Endothelial cell of umbilical vein (primary cell): ENCODE data around the gene TMCC2. TPM values are rescaled to one million over a fixed set of nuclear protein-coding genes. Genes with fewer than 3 reads are reported as not detected.
"Not testable (repeated sequence)": the region's sequence is repeated elsewhere in the genome, so short reads cannot be mapped to it uniquely, and the experiment has no call there.

ENCODE experiments used
- BruUV-seq: library from RNA; stranded (reverse); fragments of 400-500 nt; replicated peaks from 2 replicates; lab custom pipeline; 2021; lab: Mats Ljungman, UMichigan
- CTCF ChIA-PET: fragments of 300-600, 350-600 bp; sonication (Branson Sonifier 250); formaldehyde crosslinking; loops from one replicate; lab custom pipeline; 2021; ENCODE audit warnings: antibody characterized with exemption, inconsistent platforms; lab: Charles Lee
- POLR2A ChIA-PET: fragments of 300-600, 350-600 bp; sonication (Branson Sonifier 250); formaldehyde crosslinking; loops from one replicate; lab custom pipeline; 2021; ENCODE audit warnings: antibody characterized with exemption, inconsistent platforms; lab: Charles Lee
- DNase-seq: peaks from one replicate; pipeline ENCODE4 v3.0.0-alpha.2; 2011; ENCODE audit warnings: low read depth, low spot score
- FAIRE-seq: peaks from 2 replicates; lab custom pipeline; 2011; peaks lifted over from hg19 to GRCh38; lab: Jason Lieb, UNC
- H2AFZ ChIP-seq: 2 replicates; pipeline ENCODE4 v1.6.0; 2012; ENCODE audit warnings: low read depth, low read length, control low read depth, inconsistent platforms
- H3K27ac ChIP-seq: 2 replicates; pipeline ENCODE4 v1.5.1; 2011; ENCODE audit warnings: low read depth, mild to moderate bottlenecking, control low read depth, low read length, moderate library complexity; ENCODE audit not compliant: insufficient read depth
- H3K27me3 ChIP-seq, 2 experiments: 2 replicates each; pipeline versions ENCODE4 v1.6.0 to v1.6.1; 2011; ENCODE audit warnings: low read length in 2 of 2, mixed read lengths in 1 of 2; ENCODE audit not compliant: control insufficient read depth in 2 of 2, insufficient read depth in 2 of 2
- H3K36me3 ChIP-seq, 2 experiments: 2 replicates in 1 of 2; 3 replicates in 1 of 2; pipeline ENCODE4 v1.5.1; 2011; ENCODE audit warnings: low read length in 2 of 2, mild to moderate bottlenecking in 1 of 2, moderate library complexity in 1 of 2; ENCODE audit not compliant: control insufficient read depth in 2 of 2, insufficient read depth in 2 of 2; ENCODE audit errors: extremely low read depth in 1 of 2
- H3K4me1 ChIP-seq: 3 replicates; pipeline ENCODE4 v1.5.1; 2011; ENCODE audit warnings: mild to moderate bottlenecking, low read length; ENCODE audit not compliant: control insufficient read depth, insufficient read depth; ENCODE audit errors: extremely low read depth
- H3K4me2 ChIP-seq: 2 replicates; pipeline ENCODE4 v1.6.1; 2011; ENCODE audit warnings: low read length, control low read depth, mixed read lengths; ENCODE audit not compliant: insufficient read depth
- H3K4me3 ChIP-seq, 3 experiments: fragments of 200-600 bp in 1 of 3; sonication (generic), shearing (Covaris generic) in 1 of 3; replicated peaks in 1 of 3; 2 replicates each; pipeline ENCODE4 v1.5.1; 2011 to 2016; ENCODE audit warnings: control low read depth in 3 of 3, low read length in 3 of 3, mild to moderate bottlenecking in 2 of 3, inconsistent platforms in 1 of 3, low read depth in 1 of 3, moderate library complexity in 1 of 3; ENCODE audit not compliant: insufficient read depth in 1 of 3
- H3K79me2 ChIP-seq: 2 replicates; pipeline ENCODE4 v1.6.0; 2012; ENCODE audit warnings: low read length, inconsistent platforms; ENCODE audit not compliant: control insufficient read depth, insufficient read depth
- H3K9ac ChIP-seq: replicated peaks from 2 replicates; pipeline ENCODE3; 2011; ENCODE audit warnings: low read length, control low read depth; ENCODE audit not compliant: insufficient read depth; ENCODE audit errors: extremely low read depth
- H3K9me1 ChIP-seq: replicated peaks from 3 replicates; pipeline ENCODE4 v1.6.0; 2011; ENCODE audit warnings: mild to moderate bottlenecking, low read length; ENCODE audit not compliant: control insufficient read depth, insufficient read depth; ENCODE audit errors: extremely low read depth
- H3K9me3 ChIP-seq: replicated peaks from 2 replicates; pipeline ENCODE4 v1.5.1; 2012; ENCODE audit warnings: low read length, inconsistent platforms; ENCODE audit not compliant: control insufficient read depth, insufficient read depth
- H4K20me1 ChIP-seq: replicated peaks from 2 replicates; pipeline ENCODE3; 2011; ENCODE audit warnings: mild to moderate bottlenecking, low read length; ENCODE audit not compliant: control insufficient read depth, insufficient read depth; ENCODE audit errors: extremely low read depth
- CTCF ChIP-seq, 2 donors: IDR thresholded peaks; 1 replicate in 1 of 2; 2 replicates in 1 of 2; pipeline ENCODE4 v1.5.1; 2011; ENCODE audit warnings: low read length in 2 of 2, mild to moderate bottlenecking in 2 of 2, moderate library complexity in 2 of 2, control low read depth in 1 of 2, inconsistent platforms in 1 of 2, low read depth in 1 of 2; ENCODE audit not compliant: insufficient read depth in 1 of 2; ENCODE audit errors: extremely low read depth in 1 of 2
- EZH2 ChIP-seq: IDR thresholded peaks from 2 replicates; pipeline ENCODE4 v1.6.1; 2012; ENCODE audit warnings: borderline replicate concordance, low read depth, mild to moderate bottlenecking, moderate library complexity, low read length, inconsistent platforms; ENCODE audit not compliant: severe bottlenecking
- FOS ChIP-seq: IDR thresholded peaks from 2 replicates; pipeline ENCODE4 v1.6.1; 2011; ENCODE audit warnings: mild to moderate bottlenecking, low read length, moderate library complexity, borderline replicate concordance; ENCODE audit not compliant: insufficient read depth
- GATA2 ChIP-seq: IDR thresholded peaks from 2 replicates; pipeline ENCODE4 v1.7.0; 2011; ENCODE audit warnings: low read depth, mild to moderate bottlenecking, moderate library complexity, mixed read lengths, low read length; ENCODE audit not compliant: insufficient read length, insufficient read depth
- JUN ChIP-seq: IDR thresholded peaks from 2 replicates; pipeline ENCODE4 v1.6.1; 2011; ENCODE audit warnings: borderline replicate concordance, low read depth; ENCODE audit not compliant: insufficient read length, insufficient read depth
- MAX ChIP-seq: IDR thresholded peaks from 2 replicates; pipeline ENCODE4 v1.6.1; 2011; ENCODE audit not compliant: insufficient read depth, insufficient read length
- MYC ChIP-seq: IDR thresholded peaks from one replicate; pipeline ENCODE4 v1.6.1; 2011; ENCODE audit warnings: mild to moderate bottlenecking, low read depth, low read length
- POLR2A ChIP-seq: IDR thresholded peaks from 2 replicates; pipeline ENCODE4 v1.6.1; 2012; ENCODE audit warnings: low read depth, mild to moderate bottlenecking, control low read depth, low read length
- POLR2AphosphoS5 ChIP-seq: IDR thresholded peaks from 2 replicates; pipeline ENCODE4 v1.6.1; 2012; ENCODE audit warnings: low read depth, mild to moderate bottlenecking, control low read depth, low read length, moderate library complexity; ENCODE audit not compliant: insufficient read depth
- dilution Hi-C: fragments of 300-500 bp; cut with MboI; formaldehyde crosslinking; loops from one replicate; pipeline ENCODE4 v1.15.0; 2019; ENCODE audit warnings: low sequenced_read_pairs; ENCODE audit not compliant: extremely low pct_ligation_motif_present
- intact Hi-C: fragments of 100-400 bp; cut with micrococcal nuclease; formaldehyde crosslinking; loops from one replicate; pipeline ENCODE4 v1.10.0; 2022
- polyA plus RNA-seq, 4 experiments: library from polyadenylated mRNA; depleted of rRNA in 3 of 4; stranded (reverse) in 3 of 4; unstranded in 1 of 4; fragments of >200 nt; gene quantifications; 2 replicates each; pipeline versions ENCODE4 v1.2.1 to v1.2.3, GENCODE V29; 2011 to 2012; ENCODE audit warnings: missing spikeins in 1 of 4
- total RNA-seq: library from RNA; stranded (reverse); gene quantifications from 2 replicates; pipeline ENCODE4 v1.2.3, GENCODE V29; 2021

The TMCC2 gene
- total and polyA plus RNA-seq, 2 donors (not counting 3 experiments of a cell fraction or from before 2014, with no cell fraction given) = 2.0 to 2.1 TPM

GRCh38 chr1:205179842-205180241, 47.9 kb upstream of the TMCC2 start:
- Histone ChIP-seq H3K9me1 (no peaks in the 10 kb centered on the region), H4K20me1 (no peaks in the 10 kb centered on the region), H3K79me2 (no peaks in the 10 kb centered on the region), H3K4me2 (no peak overlapping the region), H3K4me1 (peaks cover 19% of the 10 kb centered on the region), H3K9me3 (no peaks in the 10 kb centered on the region), H3K36me3 (no peaks in the 10 kb centered on the region), H3K27ac (no peak overlapping the region), H2AFZ (no peak overlapping the region), H3K27me3 (no peaks in the 10 kb centered on the region), H3K4me3 (no peak overlapping the region), H3K9ac (no peak overlapping the region)
- BruUV-seq = no TSS peak
- dilution Hi-C loops (no loop called here), intact Hi-C loops (no loop called here)
- CTCF ChIA-PET = interaction anchor here (1.2 kb wide), 1 partner anchor 35 kb away, joined by 4 read pairs; no protein-coding TSS in a partner anchor
- no peak for FAIRE-seq
- TF ChIP-seq EZH2 = no peak
- TF ChIP-seq POLR2AphosphoS5 = no peak
- no peak for TF ChIP-seq GATA2
- no peak for TF ChIP-seq CTCF (IDR thresholded peaks at IDR 0.05; ENCODE audit: extremely low read depth in 1 of 2, insufficient read depth in 1 of 2, low read depth in 1 of 2, low read length in 2 of 2)
- no peak for TF ChIP-seq MAX
- no peak for TF ChIP-seq JUN
- TF ChIP-seq MYC = no peak
- no peak for TF ChIP-seq FOS
- no peak for TF ChIP-seq POLR2A
- DNase-seq = no peak
- POLR2A ChIA-PET = no interaction called here

- DNase-seq, BruUV-seq, H3K9me1 ChIP-seq, FAIRE-seq, H2AFZ ChIP-seq, intact Hi-C loops, H3K27me3 ChIP-seq, POLR2A ChIA-PET, H3K4me2 ChIP-seq, H3K79me2 ChIP-seq, H3K9me3 ChIP-seq, H4K20me1 ChIP-seq, dilution Hi-C loops, H3K4me3 ChIP-seq, H3K27ac ChIP-seq, H3K9ac ChIP-seq, H3K36me3 ChIP-seq: not testable (repeated sequence)
- peaks cover 14% of the 10 kb centered on the region for H3K4me1 ChIP-seq
- CTCF ChIA-PET = interaction anchor here (1.2 kb wide), 1 partner anchor 36 kb away, joined by 4 read pairs; no protein-coding TSS in a partner anchor
These were observed 47.4 kb upstream of the TMCC2 start for GRCh38 chr1:205180331-205180730.
